Breast epithelium (tissue), 4 donors: Measurements from ENCODE around the gene MZT2A. TPM values are rescaled to one million over a fixed set of nuclear protein-coding genes. Genes with fewer than 3 reads are reported as not detected.
"Not testable (repeated sequence)": the region's sequence is repeated elsewhere in the genome, so short reads cannot be mapped to it uniquely, and the experiment has no call there.

ENCODE experiments used
- DNase-seq, 2 donors: peaks; one replicate each; pipeline ENCODE4 v3.0.0-alpha.2; 2019; ENCODE audit warnings: low spot score in 2 of 2
- H3K27ac ChIP-seq, 2 donors: fragments of 200-600 bp; sonication (generic) in 1 of 2; one replicate each; pipeline ENCODE4 v1.5.1; 2016 to 2019; ENCODE audit warnings: mild to moderate bottlenecking in 1 of 2
- H3K27me3 ChIP-seq, 2 donors: fragments of 200-600 bp; sonication (generic) in 1 of 2; one replicate each; pipeline versions ENCODE4 v1.5.1 to v1.6.0; 2017 to 2019; ENCODE audit warnings: control low read depth in 1 of 2, mild to moderate bottlenecking in 1 of 2
- H3K36me3 ChIP-seq: fragments of 200-600 bp; one replicate; pipeline ENCODE4 v1.5.1; 2019
- H3K4me1 ChIP-seq, 2 donors: fragments of 200-600 bp; sonication (generic); one replicate each; pipeline ENCODE4 v1.5.1; 2016 to 2019; ENCODE audit warnings: control low read depth in 1 of 2
- H3K4me3 ChIP-seq, 3 donors: fragments of 200-600 bp; sonication (generic); 1 replicate in 2 of 3; 2 replicates in 1 of 3; pipeline ENCODE4 v1.5.1; 2016 to 2019; ENCODE audit warnings: mild to moderate bottlenecking in 3 of 3, moderate library complexity in 2 of 3
- H3K9me3 ChIP-seq, 2 donors: fragments of 200-600 bp; sonication (generic) in 1 of 2; one replicate each; pipeline ENCODE4 v1.5.1; 2016 to 2019; ENCODE audit warnings: control low read depth in 1 of 2
- POLR2A ChIP-seq: fragments of 450-650 bp; IDR thresholded peaks from one replicate; pipeline ENCODE4 v1.6.1; 2016; ENCODE audit warnings: antibody characterized with exemption, mild to moderate bottlenecking, moderate library complexity
- POLR2AphosphoS5 ChIP-seq, 3 donors: sonication (generic); formaldehyde crosslinking; IDR thresholded peaks; one replicate each; pipeline ENCODE4 v1.6.1; 2017; ENCODE audit warnings: antibody characterized with exemption in 3 of 3
- intact Hi-C: fragments of 100-400 bp; cut with DNase I; formaldehyde crosslinking; loops from one replicate; pipeline ENCODE4 v1.15.1; 2023; ENCODE audit warnings: low total_unique reads
- total RNA-seq, 3 donors: library from RNA; depleted of rRNA; stranded (reverse); fragments of >200 nt; gene quantifications; one replicate each; pipeline ENCODE4 v1.1.0, GENCODE V29; 2016
- TF ChIP-seq, protein P1 (sequence below), 3 donors: fragments of 450-650 bp; IDR thresholded peaks; one replicate each; pipeline ENCODE4 v1.5.1; 2016 to 2017; ENCODE audit warnings: antibody characterized with exemption in 3 of 3, mild to moderate bottlenecking in 3 of 3, moderate library complexity in 3 of 3

The MZT2A gene
- total RNA-seq, 3 donors from 2014 or later = 39.8 to 50.5 (median 50.2) TPM

DNA sequence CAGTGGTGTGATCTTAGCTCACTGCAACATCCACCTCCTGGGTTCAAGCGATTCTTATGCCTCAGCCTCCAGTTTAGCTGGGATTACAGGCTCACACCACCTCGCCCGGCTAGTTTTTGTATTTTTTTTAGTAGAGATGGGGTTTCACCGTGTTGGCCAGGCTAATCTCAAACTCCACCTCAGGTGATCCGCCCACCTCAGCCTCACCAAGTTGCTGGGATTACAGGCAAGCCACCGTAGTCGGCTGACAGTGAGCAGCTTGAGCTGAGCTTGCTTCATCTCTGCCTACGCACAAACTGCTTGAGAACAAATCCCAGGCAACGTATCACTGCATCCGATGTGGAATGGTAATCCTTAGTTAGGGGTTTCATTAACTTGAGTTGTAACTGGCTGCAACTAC is 24.5 kb downstream of the MZT2A start:
- H3K9me3 ChIP-seq, intact Hi-C loops, H3K27ac ChIP-seq, H3K4me3 ChIP-seq, H3K27me3 ChIP-seq, H3K36me3 ChIP-seq, DNase-seq, H3K4me1 ChIP-seq: not testable (repeated sequence)

DNA sequence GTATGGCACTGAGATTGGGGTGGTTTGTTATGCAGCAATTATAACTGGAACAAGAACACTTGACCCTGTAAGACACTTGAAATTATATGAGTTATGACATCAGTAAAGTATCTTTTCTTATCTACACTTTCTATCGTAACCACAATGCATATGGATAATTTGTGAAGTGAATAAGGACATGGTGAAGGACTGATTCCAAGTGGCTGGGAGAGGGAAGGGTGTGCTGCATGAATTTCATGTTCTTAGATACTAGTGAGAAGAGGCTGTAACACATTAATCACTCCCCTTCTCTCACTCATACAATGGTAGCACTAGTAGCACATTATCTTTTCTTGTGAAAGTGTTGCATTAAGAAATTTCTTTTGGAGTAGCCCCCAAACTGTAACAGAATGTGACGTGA is 37.3 kb downstream of the MZT2A start:
- H3K4me1 ChIP-seq, DNase-seq, H3K4me3 ChIP-seq, intact Hi-C loops, H3K27ac ChIP-seq, H3K36me3 ChIP-seq, H3K9me3 ChIP-seq, H3K27me3 ChIP-seq: not testable (repeated sequence)

DNA sequence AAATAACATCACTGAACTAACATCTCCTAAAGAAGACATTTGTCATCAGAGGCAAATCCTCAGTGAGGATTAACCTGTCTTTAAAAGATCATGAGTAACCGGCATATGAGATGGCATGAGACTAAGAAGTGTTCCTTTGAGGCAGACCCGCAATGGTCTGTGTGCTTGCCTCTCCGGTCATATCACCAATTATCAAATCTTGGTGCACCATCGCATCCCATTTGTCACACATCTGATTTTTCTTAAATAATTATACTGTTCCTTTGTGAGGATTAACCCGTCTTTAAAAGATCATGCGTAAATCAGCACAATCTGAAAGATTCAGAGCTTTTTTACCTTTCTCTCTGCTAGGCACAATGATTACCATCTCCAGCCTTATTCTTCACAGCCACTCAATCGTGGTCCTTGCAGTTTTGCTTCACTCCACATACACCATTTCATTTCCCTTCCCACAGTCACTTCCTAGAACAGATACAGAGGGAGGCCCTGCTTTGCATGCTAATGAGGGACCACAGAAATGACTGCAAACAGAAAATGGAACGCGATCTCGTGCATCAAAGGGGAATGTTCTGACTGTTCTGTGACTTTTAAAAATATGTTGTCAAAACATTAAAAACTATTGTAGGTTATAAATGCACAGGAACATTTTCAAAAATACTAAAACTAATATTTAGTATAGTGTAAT is 40.8 kb downstream of the MZT2A start:
- H3K36me3 ChIP-seq, H3K4me1 ChIP-seq, H3K4me3 ChIP-seq, DNase-seq, intact Hi-C loops, H3K27me3 ChIP-seq, H3K27ac ChIP-seq, H3K9me3 ChIP-seq: not testable (repeated sequence)

DNA sequence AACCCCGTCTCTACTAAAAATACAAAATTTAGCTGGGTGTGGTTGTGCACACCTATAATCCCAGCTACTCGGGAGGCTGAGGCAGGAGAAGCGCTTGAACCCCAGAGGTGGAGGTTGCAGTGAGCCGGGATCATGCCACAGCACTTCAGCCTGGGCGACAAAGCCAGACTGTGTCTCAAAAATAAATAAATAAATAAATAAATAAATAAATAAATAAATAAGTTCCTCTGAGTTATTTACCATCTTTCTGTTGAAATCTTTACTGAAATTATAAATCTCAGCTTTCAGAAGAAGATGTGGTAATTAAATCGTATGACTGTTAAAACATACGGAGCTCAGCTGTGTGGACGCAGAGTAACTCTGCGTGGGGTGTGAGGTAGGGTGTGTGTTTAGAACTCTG is 44.2 kb downstream of the MZT2A start:
- H3K9me3 ChIP-seq, H3K4me1 ChIP-seq, H3K36me3 ChIP-seq, H3K27me3 ChIP-seq, H3K27ac ChIP-seq, H3K4me3 ChIP-seq, intact Hi-C loops, DNase-seq: not testable (repeated sequence)

DNA sequence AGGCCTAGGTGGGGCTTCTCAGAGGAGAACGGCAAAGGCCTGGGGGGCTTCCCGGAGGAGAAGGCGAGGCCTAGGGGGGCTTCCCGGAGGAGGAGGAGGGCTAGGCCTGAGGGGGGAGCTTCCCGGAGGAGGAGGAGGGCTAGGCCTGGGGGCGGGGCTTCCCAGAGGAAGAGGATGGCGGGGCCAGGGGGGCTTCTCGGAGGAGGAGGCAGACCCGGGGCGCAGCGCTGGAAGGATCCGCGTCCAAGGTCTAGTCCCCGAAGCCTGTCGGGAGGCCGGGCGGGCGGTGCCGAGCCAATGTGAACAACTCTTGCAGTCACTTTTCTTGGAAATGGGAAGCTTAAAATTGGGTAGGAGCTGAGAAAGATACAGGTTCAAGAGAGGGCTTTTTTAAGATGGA is 46.3 kb downstream of the MZT2A start:
- Histone ChIP-seq H3K4me3 (no peak overlapping the region), H3K36me3 (no peaks in the 10 kb centered on the region), H3K27me3 (no peaks in the 10 kb centered on the region), H3K9me3 (no peaks in the 10 kb centered on the region), H3K27ac (no peak overlapping the region), H3K4me1 (no peaks in the 10 kb centered on the region)
- intact Hi-C loops = no loop called here
- no peak for DNase-seq
- no peak for TF ChIP-seq POLR2A
- TF ChIP-seq POLR2AphosphoS5 (IDR thresholded peaks at IDR 0.05) = no peak
- TF ChIP-seq, protein P1, sequence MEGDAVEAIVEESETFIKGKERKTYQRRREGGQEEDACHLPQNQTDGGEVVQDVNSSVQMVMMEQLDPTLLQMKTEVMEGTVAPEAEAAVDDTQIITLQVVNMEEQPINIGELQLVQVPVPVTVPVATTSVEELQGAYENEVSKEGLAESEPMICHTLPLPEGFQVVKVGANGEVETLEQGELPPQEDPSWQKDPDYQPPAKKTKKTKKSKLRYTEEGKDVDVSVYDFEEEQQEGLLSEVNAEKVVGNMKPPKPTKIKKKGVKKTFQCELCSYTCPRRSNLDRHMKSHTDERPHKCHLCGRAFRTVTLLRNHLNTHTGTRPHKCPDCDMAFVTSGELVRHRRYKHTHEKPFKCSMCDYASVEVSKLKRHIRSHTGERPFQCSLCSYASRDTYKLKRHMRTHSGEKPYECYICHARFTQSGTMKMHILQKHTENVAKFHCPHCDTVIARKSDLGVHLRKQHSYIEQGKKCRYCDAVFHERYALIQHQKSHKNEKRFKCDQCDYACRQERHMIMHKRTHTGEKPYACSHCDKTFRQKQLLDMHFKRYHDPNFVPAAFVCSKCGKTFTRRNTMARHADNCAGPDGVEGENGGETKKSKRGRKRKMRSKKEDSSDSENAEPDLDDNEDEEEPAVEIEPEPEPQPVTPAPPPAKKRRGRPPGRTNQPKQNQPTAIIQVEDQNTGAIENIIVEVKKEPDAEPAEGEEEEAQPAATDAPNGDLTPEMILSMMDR (IDR thresholded peaks at IDR 0.05) = no peak

DNA sequence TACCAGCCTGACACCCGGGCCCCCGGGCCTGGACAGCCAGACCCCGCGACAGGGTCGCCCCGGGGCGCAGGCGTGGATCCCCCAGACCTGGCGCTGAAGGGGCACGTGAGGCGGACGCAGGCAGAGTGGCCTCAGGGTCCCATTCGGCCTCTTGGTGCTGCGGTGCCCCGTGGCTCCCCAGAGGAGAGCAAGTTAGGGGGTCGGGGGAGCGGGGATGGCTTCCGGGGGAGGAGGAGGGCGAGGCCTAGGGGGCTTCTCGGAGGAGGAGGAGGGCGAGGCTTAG is 46.7 kb downstream of the MZT2A start:
- intact Hi-C loops, H3K4me3 ChIP-seq, H3K27ac ChIP-seq, H3K9me3 ChIP-seq, H3K27me3 ChIP-seq, H3K4me1 ChIP-seq, DNase-seq, H3K36me3 ChIP-seq: not testable (repeated sequence)

DNA sequence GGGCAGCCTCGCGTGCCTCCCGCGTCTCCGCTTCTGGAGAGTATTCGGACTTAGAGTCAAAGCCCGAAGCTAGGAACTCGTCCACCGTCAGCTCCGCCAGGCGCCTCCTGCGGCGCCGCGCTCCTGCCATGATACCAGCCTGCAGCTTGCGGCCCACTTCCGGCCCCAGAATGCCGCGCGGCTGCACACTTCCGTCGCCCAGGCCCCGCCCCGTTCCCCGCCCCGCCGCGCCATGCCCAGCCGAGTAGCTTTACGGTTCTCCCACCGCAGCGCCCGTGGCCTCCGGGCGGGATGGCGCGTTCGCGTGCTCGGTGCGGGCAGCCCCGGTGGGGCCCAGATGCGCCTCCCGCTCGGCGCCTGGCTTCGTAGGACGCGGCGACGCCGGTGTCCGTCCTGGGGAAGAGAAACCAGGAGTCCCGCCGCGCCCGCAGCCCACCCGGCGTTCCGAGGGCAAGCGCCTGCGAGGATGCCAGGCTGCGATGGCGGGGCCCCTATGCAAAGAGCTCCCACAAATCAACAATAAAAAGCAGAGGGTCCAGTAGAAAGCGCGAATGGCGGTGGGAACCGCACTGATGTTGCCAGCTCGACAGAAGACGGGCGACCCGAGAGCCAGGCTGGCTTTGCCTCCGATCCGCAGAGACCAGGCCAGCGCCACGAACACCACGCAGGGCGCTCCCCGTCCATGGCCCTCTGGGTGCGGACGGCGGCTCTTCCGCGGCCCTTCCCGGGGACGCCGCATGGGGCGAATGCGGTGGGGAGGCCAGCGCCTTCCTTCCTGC is 47.3 kb downstream of the MZT2A start:
- H3K4me1 ChIP-seq, H3K36me3 ChIP-seq, intact Hi-C loops, H3K4me3 ChIP-seq, H3K27ac ChIP-seq, H3K9me3 ChIP-seq, DNase-seq, H3K27me3 ChIP-seq: not testable (repeated sequence)

DNA sequence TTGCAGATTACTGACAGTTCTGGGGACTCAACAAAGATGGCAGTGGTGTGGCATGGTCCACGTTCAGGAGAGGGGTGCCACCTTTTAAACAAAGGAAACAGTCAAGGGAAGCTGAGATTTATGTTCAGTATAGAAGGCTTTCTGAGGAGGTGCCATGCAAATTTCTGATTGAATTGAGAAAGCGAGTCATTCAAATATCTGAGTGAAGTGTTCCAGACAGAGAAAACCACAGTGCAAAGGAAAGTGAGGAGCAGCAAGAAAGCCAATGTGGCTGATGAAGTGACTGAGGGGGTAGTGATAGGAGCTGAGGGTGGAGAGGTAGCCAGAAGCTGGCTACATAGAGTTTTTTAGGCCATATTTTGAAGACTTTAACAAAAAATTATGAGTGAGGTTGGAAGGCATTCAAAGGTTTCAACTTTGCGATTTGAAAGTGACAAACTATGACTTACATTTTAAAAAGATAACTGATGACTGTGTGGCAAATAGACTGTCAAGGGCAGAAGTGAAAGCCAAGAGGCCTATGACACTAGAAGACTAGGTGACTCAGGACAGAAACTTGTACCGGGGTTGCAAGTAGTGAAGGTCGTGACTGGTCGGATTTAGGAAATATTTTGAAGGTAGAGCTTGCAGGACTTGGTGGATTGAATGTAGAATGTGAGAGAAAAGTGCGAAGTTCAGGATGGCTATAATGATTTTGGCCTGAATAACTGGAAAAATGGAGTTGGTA is 51.3 kb downstream of the MZT2A start:
- H3K27ac ChIP-seq, DNase-seq, intact Hi-C loops, H3K4me1 ChIP-seq, H3K27me3 ChIP-seq, H3K4me3 ChIP-seq, H3K9me3 ChIP-seq, H3K36me3 ChIP-seq: not testable (repeated sequence)

Other genes with a start within 250 kb of the MZT2A start
- gene RAB6D, start 128.2 kb downstream of the MZT2A start, total RNA-seq = not detected
- not detected for gene TUBA3D, start 16.3 kb downstream of the MZT2A start, total RNA-seq
- 100 to 1,000 TPM in 1 of 3 donors, 10 to 100 TPM in 1, 1 to 10 TPM in 1; 8.2 to 100 (median 61.3) TPM for gene CCDC74A, start 35.5 kb upstream of the MZT2A start, total RNA-seq